Measurements from ENCODE around the gene ANKRD30A.
"Not testable (repeated sequence)": the region's sequence is repeated elsewhere in the genome, so short reads cannot be mapped to it uniquely, and the experiment has no call there.

ANKRD30A gene

DNA sequence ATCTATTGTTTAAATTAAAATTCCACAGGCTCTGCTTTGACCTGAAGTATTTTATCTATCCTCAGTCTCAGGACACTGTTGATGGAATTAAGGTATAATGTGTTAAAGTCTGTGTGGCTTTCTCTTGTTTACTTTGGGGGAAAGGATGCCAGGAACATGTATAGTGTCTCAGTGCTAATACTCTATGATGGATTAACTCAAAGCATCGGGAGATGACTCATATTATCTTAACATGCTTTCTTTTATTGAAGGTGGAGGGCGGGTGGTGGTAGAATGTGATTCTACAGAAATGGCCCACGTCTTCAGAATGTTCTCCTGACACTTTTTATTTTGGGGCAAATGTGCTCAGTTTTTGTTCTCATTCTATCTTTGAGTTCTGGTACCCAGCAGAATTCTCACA lies 189.0 kb downstream of the ANKRD30A start:
- Mint-ChIP-seq H3K9me3 (peaks cover 7% of the 10 kb centered on the region), H3K4me3 (no peak overlapping the region), H3K27ac (no peak overlapping the region), H3K36me3 (no peaks in the 10 kb centered on the region), H3K4me1 (no peaks in the 10 kb centered on the region)
- DNase-seq (ENCODE audit: low spot score in 2 of 2) (no peak), ATAC-seq (no peak)

DNA sequence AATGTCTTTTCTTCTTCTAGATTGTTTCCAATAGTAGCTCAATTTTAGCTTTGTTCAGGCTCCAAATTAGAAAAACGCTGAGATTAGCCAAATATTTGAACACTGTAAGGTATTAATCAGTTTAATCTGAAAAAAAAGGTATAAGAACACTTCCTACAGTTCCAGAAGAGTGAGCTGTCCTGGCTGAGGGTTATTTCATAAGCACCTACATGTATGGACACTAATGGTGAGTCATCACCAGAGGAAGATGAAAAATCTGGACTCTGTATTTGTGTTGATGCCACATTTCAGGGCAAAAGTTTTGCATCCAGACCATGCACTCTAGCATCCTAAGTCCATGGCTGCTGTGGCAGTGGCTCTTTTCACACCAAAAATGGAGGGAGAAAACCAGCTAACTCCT lies 189.5 kb downstream of the ANKRD30A start:
- no peak for ATAC-seq

GRCh38 chr10:37344413-37344812 lies 219.0 kb downstream of the ANKRD30A start:
- H3K36me3 Mint-ChIP-seq, result no peaks in the 10 kb centered on the region
- DNase-seq (ENCODE audit: low spot score in 2 of 2) (no peak), ATAC-seq (no peak)
- peaks cover 21% of the 10 kb centered on the region for H3K9me3 Mint-ChIP-seq
- H3K4me1 Mint-ChIP-seq, result no peaks in the 10 kb centered on the region
- no peak overlapping the region for H3K27ac Mint-ChIP-seq
- no peak overlapping the region for H3K4me3 Mint-ChIP-seq

More for the DNA sequence above, 189.5 kb downstream of the ANKRD30A start:
- Mint-ChIP-seq H3K36me3 (no peaks in the 10 kb centered on the region), H3K4me3 (no peak overlapping the region), H3K27ac (no peak overlapping the region), H3K4me1 (no peaks in the 10 kb centered on the region), H3K9me3 (peaks cover 9% of the 10 kb centered on the region)
- no peak for DNase-seq (ENCODE audit: low spot score in 2 of 2)

DNA sequence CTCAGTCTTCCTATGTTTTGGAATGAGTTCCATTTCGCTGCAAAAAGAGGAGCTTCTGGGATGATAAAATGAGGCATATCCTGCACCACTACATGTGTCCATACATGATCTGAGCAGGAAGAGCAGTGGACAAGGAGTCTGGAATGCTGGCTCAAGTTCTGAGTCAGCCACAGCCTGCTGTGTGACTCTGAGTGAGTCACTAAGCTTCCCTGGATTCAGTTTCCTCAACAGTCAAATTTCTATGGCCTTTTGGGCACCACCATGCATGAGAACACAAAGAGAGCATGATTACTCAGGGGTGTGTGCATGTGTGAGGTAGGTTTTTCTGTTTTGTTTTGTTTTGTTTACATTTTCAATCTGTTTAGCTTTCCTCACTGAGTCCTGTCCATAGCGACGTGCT lies 254.6 kb downstream of the ANKRD30A start:
- ATAC-seq (no peak), DNase-seq (ENCODE audit: low spot score in 2 of 2) (no peak)
- Mint-ChIP-seq H3K4me1 (no peaks in the 10 kb centered on the region), H3K36me3 (no peaks in the 10 kb centered on the region), H3K4me3 (no peak overlapping the region), H3K9me3 (peaks cover 17% of the 10 kb centered on the region), H3K27ac (no peak overlapping the region)

DNA sequence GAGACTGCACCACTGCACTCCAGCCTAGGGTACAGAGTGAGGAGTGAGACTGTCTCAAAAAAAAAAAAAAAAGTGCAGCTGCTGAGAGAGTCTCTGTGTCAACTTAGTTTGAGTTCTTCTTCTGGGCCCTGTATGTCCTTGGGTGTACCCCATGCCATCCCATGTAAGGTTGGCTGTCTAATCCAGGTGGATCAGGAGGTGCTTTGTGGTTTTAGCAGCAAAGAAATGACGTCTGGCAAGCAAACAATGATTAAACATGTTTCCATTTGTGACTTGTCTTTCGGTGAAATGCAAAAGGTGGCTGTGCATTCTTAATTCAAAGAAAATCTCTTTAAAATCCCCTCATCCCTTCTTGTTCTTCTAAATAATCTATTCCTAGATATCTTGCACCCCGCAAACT lies 255.9 kb downstream of the ANKRD30A start:
- Mint-ChIP-seq H3K36me3 (no peaks in the 10 kb centered on the region), H3K4me3 (no peak overlapping the region), H3K27ac (no peak overlapping the region), H3K4me1 (no peaks in the 10 kb centered on the region), H3K9me3 (peaks cover 12% of the 10 kb centered on the region)
- DNase-seq (ENCODE audit: low spot score in 2 of 2) (no peak), ATAC-seq (no peak)

DNA sequence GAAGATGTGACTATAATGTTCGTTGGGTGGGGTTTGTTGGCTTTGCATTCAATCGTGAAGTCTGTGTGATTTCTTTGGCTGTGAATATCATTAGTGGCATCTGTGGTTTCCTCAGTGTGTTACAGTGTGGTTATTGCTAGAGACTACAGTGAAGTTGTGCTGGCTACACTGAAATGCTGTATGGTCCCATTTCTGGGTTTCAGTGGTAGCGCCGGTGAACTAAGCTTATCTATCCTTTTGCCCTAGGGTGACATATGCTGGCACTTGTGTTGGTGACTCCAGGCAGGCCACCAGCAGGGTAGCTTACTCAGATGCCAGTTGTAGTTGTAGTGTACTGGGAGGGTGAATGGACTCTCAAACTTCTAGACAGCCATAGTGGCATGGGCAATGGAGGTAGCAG lies 259.5 kb downstream of the ANKRD30A start:
- H3K36me3 Mint-ChIP-seq, result no peaks in the 10 kb centered on the region
- ATAC-seq (no peak), DNase-seq (ENCODE audit: low spot score in 2 of 2) (no peak)
- no peak overlapping the region for H3K4me3 Mint-ChIP-seq
- H3K4me1 Mint-ChIP-seq, result no peaks in the 10 kb centered on the region
- H3K9me3 Mint-ChIP-seq, result peaks cover 10% of the 10 kb centered on the region
- H3K27ac Mint-ChIP-seq, result no peak overlapping the region

GRCh38 chr10:37390926-37391325 lies 265.5 kb downstream of the ANKRD30A start:
- Mint-ChIP-seq H3K9me3 (peaks cover 6% of the 10 kb centered on the region), H3K4me1 (no peaks in the 10 kb centered on the region), H3K4me3 (no peak overlapping the region), H3K36me3 (no peaks in the 10 kb centered on the region), H3K27ac (no peak overlapping the region)
- no peak for ATAC-seq
- DNase-seq (ENCODE audit: low spot score in 2 of 2), result no peak

DNA sequence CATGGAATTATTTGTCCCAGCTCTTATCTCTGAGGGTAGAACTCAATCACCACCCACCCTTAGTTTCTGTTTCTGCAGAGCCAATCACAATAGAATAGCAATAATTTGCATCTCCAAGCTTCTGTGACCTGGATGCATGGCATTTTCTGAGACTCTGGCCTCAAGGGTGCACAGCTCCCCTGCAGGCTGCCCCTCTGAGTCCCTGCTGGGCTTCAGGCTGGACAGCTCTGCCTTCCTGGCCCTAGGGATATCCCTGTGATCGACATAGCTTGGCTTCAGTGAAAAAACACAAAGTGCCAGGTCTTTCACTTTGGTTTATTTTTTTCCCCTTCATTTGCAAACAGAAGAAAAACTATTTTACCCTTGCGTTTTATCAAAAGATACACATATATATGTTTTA lies 275.4 kb downstream of the ANKRD30A start:
- H3K27ac Mint-ChIP-seq; DNase-seq (ENCODE audit: low spot score in 2 of 2); H3K36me3 Mint-ChIP-seq; H3K4me3 Mint-ChIP-seq; H3K4me1 Mint-ChIP-seq; ATAC-seq; H3K9me3 Mint-ChIP-seq: not testable (repeated sequence)

GRCh38 chr10:37401225-37401624 lies 275.8 kb downstream of the ANKRD30A start:
- Mint-ChIP-seq H3K9me3 (peaks cover 3% of the 10 kb centered on the region), H3K27ac (no peak overlapping the region), H3K36me3 (no peaks in the 10 kb centered on the region), H3K4me3 (no peak overlapping the region), H3K4me1 (no peaks in the 10 kb centered on the region)
- ATAC-seq, result no peak
- DNase-seq (ENCODE audit: low spot score in 2 of 2), result no peak

- ATAC-seq (no peak), DNase-seq (ENCODE audit: low spot score in 2 of 2) (no peak)
- Mint-ChIP-seq H3K9me3 (peaks cover 3% of the 10 kb centered on the region), H3K36me3 (no peaks in the 10 kb centered on the region), H3K4me1 (no peaks in the 10 kb centered on the region), H3K27ac (no peak overlapping the region), H3K4me3 (no peak overlapping the region)
These were observed 278.4 kb downstream of the ANKRD30A start for GRCh38 chr10:37403776-37404175.

Data from stimulated activated effector memory CD8-positive, alpha-beta T cell treated with anti-CD3 and anti-CD28 coated beads, Interleukin-12 subunit alpha, Interleukin-12 subunit beta, amount 100 ng/mL, for 72 hours (primary cell).